ENCODE results near the gene CSMD2. TPM values are rescaled to one million over a fixed set of nuclear protein-coding genes. Genes with fewer than 3 reads are reported as not detected.

The CSMD2 gene
- total RNA-seq, 1 donor from 2014 or later = 2.6 TPM

- Histone ChIP-seq H3K27me3 (no peaks in the 10 kb centered on the region), H3K36me3 (no peaks in the 10 kb centered on the region), H3K4me3 (no peak overlapping the region), H3K4me1 (no peaks in the 10 kb centered on the region), H3K4me2 (no peak overlapping the region), H3F3A (ENCODE audit: low read depth) (no peaks in the 10 kb centered on the region), H3K9me3 (ENCODE audit: low read depth) (no peaks in the 10 kb centered on the region), H3K27ac (no peak overlapping the region), H3K9ac (no peak overlapping the region), H3K79me2 (ENCODE audit: low read depth) (no peaks in the 10 kb centered on the region), H4K20me1 (ENCODE audit: low read depth) (no peaks in the 10 kb centered on the region), H2AFZ (replicated peaks) (no peak overlapping the region)
- H3K27ac Mint-ChIP-seq = no peak overlapping the region
- H3K36me3 Mint-ChIP-seq = no peaks in the 10 kb centered on the region
- H3K4me3 Mint-ChIP-seq = no peak overlapping the region
- H3K4me1 Mint-ChIP-seq = peaks cover 7% of the 10 kb centered on the region
- TF ChIP-seq, protein P1, sequence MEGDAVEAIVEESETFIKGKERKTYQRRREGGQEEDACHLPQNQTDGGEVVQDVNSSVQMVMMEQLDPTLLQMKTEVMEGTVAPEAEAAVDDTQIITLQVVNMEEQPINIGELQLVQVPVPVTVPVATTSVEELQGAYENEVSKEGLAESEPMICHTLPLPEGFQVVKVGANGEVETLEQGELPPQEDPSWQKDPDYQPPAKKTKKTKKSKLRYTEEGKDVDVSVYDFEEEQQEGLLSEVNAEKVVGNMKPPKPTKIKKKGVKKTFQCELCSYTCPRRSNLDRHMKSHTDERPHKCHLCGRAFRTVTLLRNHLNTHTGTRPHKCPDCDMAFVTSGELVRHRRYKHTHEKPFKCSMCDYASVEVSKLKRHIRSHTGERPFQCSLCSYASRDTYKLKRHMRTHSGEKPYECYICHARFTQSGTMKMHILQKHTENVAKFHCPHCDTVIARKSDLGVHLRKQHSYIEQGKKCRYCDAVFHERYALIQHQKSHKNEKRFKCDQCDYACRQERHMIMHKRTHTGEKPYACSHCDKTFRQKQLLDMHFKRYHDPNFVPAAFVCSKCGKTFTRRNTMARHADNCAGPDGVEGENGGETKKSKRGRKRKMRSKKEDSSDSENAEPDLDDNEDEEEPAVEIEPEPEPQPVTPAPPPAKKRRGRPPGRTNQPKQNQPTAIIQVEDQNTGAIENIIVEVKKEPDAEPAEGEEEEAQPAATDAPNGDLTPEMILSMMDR (IDR thresholded peaks at IDR 0.05) = peak; percentile 55
- no peak for TF ChIP-seq EZH2 (IDR thresholded peaks at IDR 0.05)
- H3K27me3 Mint-ChIP-seq (ENCODE audit: insufficient read depth, low read depth) = peaks cover 2% of the 10 kb centered on the region
- peaks cover 3% of the 10 kb centered on the region for H3K9me3 Mint-ChIP-seq
- DNase-seq (ENCODE audit: low spot score) = no peak
Observed at GRCh38 chr1:33624991-33625870, 539.8 kb downstream of the CSMD2 start.

GRCh38 chr1:33624261-33624990 is 540.6 kb downstream of the CSMD2 start:
- Histone ChIP-seq H3F3A (ENCODE audit: low read depth) (no peaks in the 10 kb centered on the region), H3K4me1 (no peaks in the 10 kb centered on the region), H3K79me2 (ENCODE audit: low read depth) (no peaks in the 10 kb centered on the region), H3K4me2 (no peak overlapping the region), H3K9me3 (ENCODE audit: low read depth) (no peaks in the 10 kb centered on the region), H3K27me3 (no peaks in the 10 kb centered on the region), H2AFZ (replicated peaks) (no peak overlapping the region), H3K36me3 (no peaks in the 10 kb centered on the region), H3K27ac (no peak overlapping the region), H4K20me1 (ENCODE audit: low read depth) (no peaks in the 10 kb centered on the region), H3K9ac (no peak overlapping the region), H3K4me3 (no peak overlapping the region)
- Mint-ChIP-seq H3K27ac (no peak overlapping the region), H3K36me3 (no peaks in the 10 kb centered on the region), H3K4me3 (no peak overlapping the region), H3K9me3 (peaks cover 3% of the 10 kb centered on the region), H3K27me3 (ENCODE audit: insufficient read depth, low read depth) (peaks cover 2% of the 10 kb centered on the region), H3K4me1 (peaks cover 7% of the 10 kb centered on the region)
- DNase-seq (ENCODE audit: low spot score) = no peak
- TF ChIP-seq EZH2phosphoT487 (IDR thresholded peaks at IDR 0.05) = no peak
- no peak for TF ChIP-seq EZH2 (IDR thresholded peaks at IDR 0.05)
- TF ChIP-seq, protein P1 (IDR thresholded peaks at IDR 0.05) = no peak

GRCh38 chr1:33623811-33624210 is 541.2 kb downstream of the CSMD2 start:
- Histone ChIP-seq H3K4me1 (no peaks in the 10 kb centered on the region), H3K27ac (no peak overlapping the region), H3K79me2 (ENCODE audit: low read depth) (no peaks in the 10 kb centered on the region), H3K9ac (no peak overlapping the region), H3F3A (ENCODE audit: low read depth) (no peaks in the 10 kb centered on the region), H3K4me3 (no peak overlapping the region), H3K27me3 (no peaks in the 10 kb centered on the region), H3K4me2 (no peak overlapping the region), H2AFZ (replicated peaks) (no peak overlapping the region), H3K36me3 (no peaks in the 10 kb centered on the region), H3K9me3 (ENCODE audit: low read depth) (no peaks in the 10 kb centered on the region), H4K20me1 (ENCODE audit: low read depth) (no peaks in the 10 kb centered on the region)
- H3K36me3 Mint-ChIP-seq = no peaks in the 10 kb centered on the region
- H3K27ac Mint-ChIP-seq = no peak overlapping the region
- peaks cover 2% of the 10 kb centered on the region for H3K27me3 Mint-ChIP-seq (ENCODE audit: insufficient read depth, low read depth)
- DNase-seq (ENCODE audit: low spot score) = no peak
- TF ChIP-seq, protein P1 (IDR thresholded peaks at IDR 0.05) = no peak
- TF ChIP-seq EZH2 (IDR thresholded peaks at IDR 0.05) (no peak), EZH2phosphoT487 (IDR thresholded peaks at IDR 0.05) (no peak)
- no peak overlapping the region for H3K4me3 Mint-ChIP-seq
- peaks cover 3% of the 10 kb centered on the region for H3K9me3 Mint-ChIP-seq
- peaks cover 7% of the 10 kb centered on the region for H3K4me1 Mint-ChIP-seq

All from neural progenitor cell (in vitro differentiated cells).